GM13977 (cell line): ENCODE data around the gene FRMPD1.
"Not testable (repeated sequence)": the region's sequence is repeated elsewhere in the genome, so short reads cannot be mapped to it uniquely, and the experiment has no call there.

Experiments
- DNase-seq: peaks from one replicate; pipeline ENCODE4 v3.0.0; 2012; ENCODE audit warnings: low spot score
- in situ Hi-C: fragments of 300-500 bp; cut with MboI; formaldehyde crosslinking; loops from one replicate; pipeline ENCODE4 v1.12.0; 2022; ENCODE audit warnings: low sequenced_read_pairs, low pct_unique_long_range_greater_than_20kb, mixed read lengths, inconsistent platforms; ENCODE audit not compliant: unreplicated experiment
- TF ChIP-seq, protein P1 (sequence below): IDR thresholded peaks from 2 replicates; pipeline ENCODE4 v1.5.1; 2012; ENCODE audit warnings: mild to moderate bottlenecking, control low read depth; ENCODE audit not compliant: insufficient read depth; ENCODE audit errors: extremely low read depth, missing control alignments

Gene FRMPD1, protein sequence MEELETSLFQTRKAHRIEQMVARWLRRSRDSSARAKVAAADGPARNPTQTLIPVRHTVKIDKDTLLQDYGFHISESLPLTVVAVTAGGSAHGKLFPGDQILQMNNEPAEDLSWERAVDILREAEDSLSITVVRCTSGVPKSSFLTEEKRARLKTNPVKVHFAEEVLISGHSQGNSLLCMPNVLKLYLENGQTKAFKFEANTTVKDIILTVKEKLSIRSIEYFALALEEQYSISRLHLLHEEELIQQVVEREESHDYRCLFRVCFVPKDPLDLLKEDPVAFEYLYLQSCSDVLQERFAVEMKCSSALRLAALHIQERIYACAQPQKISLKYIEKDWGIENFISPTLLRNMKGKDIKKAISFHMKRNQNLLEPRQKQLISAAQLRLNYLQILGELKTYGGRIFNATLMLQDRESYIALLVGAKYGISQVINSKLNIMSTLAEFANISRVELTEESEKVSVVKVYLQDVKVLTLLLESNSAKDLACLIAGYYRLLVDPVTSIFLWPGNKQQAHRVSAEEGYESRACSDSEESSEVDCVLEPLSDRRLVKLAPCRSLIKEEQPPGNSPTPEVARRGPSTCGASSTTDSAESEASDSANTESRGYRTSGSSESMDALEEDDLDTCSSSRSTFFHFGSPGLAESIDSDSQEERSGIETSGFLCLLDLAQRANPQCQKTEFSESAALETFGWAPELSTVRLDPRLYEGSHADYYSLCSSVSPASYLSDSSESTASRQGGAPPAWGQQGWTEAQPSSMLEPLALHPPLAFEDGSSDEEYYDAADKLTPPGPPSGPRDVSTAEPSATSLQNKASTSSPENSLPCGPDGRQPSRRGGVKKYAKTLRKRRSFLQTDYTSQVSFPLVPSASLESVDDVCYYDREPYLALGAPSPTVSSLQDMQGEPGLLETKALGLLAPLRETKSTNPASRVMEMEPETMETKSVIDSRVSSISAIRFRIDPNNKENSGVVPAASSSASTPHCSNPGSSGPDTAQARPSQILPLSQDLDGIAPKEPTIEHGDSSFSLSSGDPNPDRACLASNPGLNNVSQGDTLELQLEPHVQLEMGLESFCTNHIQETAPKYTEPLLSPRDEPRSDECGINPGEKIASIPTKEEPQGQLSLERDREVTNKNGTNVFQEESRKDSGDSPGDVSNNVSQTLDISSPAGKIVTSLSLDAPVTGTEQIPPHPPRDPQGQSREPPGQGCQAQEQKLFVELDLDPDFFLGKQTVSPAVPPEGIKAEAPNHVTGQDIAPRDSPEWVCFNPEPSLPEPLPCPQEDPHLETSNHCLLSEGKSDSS (N-terminal part only)

DNA sequence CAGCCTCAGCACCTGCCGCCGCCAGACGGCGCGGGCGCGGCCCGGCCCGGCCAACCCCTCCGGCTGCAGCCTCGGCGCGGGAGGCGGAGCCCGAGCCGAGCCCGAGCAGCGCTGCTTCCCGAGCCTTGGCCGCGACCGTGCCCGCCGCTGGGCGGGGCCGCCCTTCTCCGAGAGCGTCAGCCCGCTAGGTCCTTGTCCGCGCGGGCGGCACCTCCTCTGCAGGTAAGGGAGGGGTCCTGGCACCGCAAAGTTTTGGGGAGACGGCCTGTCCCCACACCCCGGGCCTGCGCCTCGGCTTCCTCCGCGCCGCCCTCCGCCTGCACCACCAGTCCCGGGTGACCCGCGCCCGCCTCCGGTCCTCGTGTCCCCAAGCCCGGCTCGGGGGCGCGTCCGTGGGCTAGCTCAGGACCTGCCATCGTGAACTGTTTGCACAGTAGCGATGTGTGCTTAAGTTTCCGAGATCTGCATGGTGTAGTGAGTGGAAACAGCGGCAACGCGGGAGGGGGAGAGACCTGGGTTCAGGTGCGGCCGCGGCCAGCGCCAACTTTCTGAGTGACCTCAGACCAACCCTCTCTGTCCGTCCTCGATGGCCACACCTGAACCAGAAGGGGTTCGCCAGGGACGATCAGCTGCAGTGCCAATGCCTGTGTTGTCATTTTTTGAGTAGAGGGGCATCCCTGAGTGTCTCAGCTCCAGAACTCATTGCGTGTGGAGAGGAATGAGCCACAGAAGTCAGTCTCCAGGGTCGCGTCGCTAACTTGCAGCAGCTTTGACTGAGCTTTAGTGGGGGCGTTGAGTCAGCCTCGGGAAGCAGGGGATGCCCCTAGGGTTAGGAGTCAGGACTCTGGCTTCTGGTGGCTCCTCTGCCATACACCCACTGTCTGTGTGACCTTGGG, at the start of gene FRMPD1:
Gene FRMPD1 (plus strand): TSS at position 82 of the 896 bp plus-strand sequence. CDS start 41,688 bp downstream, outside the sequence.
- TF ChIP-seq, protein P1, sequence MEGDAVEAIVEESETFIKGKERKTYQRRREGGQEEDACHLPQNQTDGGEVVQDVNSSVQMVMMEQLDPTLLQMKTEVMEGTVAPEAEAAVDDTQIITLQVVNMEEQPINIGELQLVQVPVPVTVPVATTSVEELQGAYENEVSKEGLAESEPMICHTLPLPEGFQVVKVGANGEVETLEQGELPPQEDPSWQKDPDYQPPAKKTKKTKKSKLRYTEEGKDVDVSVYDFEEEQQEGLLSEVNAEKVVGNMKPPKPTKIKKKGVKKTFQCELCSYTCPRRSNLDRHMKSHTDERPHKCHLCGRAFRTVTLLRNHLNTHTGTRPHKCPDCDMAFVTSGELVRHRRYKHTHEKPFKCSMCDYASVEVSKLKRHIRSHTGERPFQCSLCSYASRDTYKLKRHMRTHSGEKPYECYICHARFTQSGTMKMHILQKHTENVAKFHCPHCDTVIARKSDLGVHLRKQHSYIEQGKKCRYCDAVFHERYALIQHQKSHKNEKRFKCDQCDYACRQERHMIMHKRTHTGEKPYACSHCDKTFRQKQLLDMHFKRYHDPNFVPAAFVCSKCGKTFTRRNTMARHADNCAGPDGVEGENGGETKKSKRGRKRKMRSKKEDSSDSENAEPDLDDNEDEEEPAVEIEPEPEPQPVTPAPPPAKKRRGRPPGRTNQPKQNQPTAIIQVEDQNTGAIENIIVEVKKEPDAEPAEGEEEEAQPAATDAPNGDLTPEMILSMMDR = peak; percentile 16
- in situ Hi-C loops = no loop called here
- peak; percentile 81 for DNase-seq

GRCh38 chr9:37602061-37602460, 48.7 kb upstream of the FRMPD1 start:
- DNase-seq, in situ Hi-C loops: not testable (repeated sequence)

- in situ Hi-C loops = no loop called here
- TF ChIP-seq, protein P1 = no peak
- no peak for DNase-seq
Measured at GRCh38 chr9:37602817-37603216, 47.9 kb upstream of the FRMPD1 start.

DNA sequence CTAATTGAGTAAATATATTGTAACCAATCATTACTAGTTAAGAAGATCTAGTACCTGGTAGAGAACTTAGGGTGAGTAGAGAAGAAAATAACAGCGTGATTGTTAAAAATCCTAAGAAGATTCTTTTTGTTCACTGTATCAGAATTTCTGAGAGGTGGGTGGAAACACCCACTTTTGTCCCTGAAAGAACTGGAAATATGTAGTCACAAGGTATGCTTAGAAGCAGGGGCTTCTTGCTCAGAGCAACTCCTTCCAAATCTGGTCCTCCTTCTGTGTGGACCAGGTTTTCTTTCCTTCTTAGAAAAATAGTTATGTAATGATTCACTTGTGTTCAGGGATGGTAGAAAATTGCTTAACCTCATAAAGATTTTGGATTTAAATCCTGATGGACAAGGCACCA, 46.5 kb upstream of the FRMPD1 start:
- DNase-seq = no peak
- TF ChIP-seq, protein P1 = no peak
- in situ Hi-C loops = no loop called here

DNA sequence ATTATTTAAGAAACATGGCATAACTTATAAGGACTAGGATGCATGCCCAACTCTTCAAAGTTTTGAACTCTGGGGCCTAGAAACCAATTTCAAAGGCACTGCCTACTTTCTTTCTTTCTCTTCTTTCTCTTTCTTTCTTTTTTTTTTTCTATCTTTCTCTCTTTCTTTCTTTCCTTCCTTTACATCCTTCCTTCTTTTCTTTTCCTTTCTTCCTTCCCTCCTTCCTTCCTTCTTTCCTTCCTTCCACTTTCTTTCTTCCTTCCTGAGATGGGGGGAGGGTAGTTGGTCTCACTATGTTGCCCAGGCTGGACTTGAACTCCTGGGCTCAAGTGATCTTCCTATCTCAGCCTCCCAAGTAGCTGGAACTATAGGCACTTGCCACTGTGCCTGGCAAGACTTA, 42.5 kb upstream of the FRMPD1 start:
- TF ChIP-seq, protein P1 = no peak
- DNase-seq = no peak
- in situ Hi-C loops = no loop called here

GRCh38 chr9:37609735-37610397, 40.9 kb upstream of the FRMPD1 start:
- TF ChIP-seq, protein P1 = no peak
- DNase-seq = no peak
- in situ Hi-C loops = no loop called here
